Tibial nerve (tissue), 4 donors: ENCODE data around the gene RNF149.

Source experiments
- CTCF ChIP-seq, 5 experiments: fragments of 200-600 bp in 3 of 5; fragments of 450-650 bp in 2 of 5; sonication (generic) in 3 of 5; IDR thresholded peaks; one replicate each; pipeline ENCODE4 v1.5.1; 2016 to 2019; ENCODE audit warnings: antibody characterized with exemption in 5 of 5, mild to moderate bottlenecking in 3 of 5, moderate library complexity in 2 of 5
- EP300 ChIP-seq, 2 donors: sonication (generic); formaldehyde crosslinking; IDR thresholded peaks; one replicate each; pipeline ENCODE4 v1.6.1; 2017; ENCODE audit warnings: antibody characterized with exemption in 2 of 2, mild to moderate bottlenecking in 1 of 2
- POLR2A ChIP-seq, 2 donors: fragments of 450-650 bp; IDR thresholded peaks; one replicate each; pipeline ENCODE4 v1.6.1; 2017; ENCODE audit warnings: antibody characterized with exemption in 2 of 2, mild to moderate bottlenecking in 2 of 2, moderate library complexity in 2 of 2

DNA sequence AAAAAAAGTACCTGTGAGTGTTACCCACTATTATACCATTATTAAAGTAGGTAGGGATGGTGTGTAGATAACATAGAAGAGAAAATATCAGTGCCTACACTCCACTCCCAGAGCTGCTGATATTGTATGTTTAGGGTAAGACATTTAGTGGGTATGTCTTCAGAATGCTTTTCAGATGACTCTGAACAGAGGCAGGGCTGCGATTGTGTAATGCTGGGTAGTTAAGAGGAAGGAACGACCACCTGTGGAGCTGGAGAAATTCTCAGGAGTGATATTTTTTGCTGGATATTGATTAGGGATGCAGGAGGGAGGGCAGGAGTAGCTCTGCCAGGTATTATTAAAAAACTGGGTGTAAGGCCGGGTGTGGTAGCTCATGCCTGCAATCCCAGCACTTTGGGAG is 53.0 kb downstream of the RNF149 start:
- TF ChIP-seq CTCF (IDR thresholded peaks at IDR 0.05) (no peak), EP300 (IDR thresholded peaks at IDR 0.05) (no peak), POLR2A (IDR thresholded peaks at IDR 0.05) (no peak)
